KG1 (cell line): ENCODE data around the gene SOX18.
A peak's percentile ranks its signal among the peaks of the same experiment; 100 is the strongest.

ENCODE experiments used
- DNase-seq: peaks from one replicate; lab custom pipeline; 2025; lab: John Stamatoyannopoulos, UW

SOX18 gene

DNA sequence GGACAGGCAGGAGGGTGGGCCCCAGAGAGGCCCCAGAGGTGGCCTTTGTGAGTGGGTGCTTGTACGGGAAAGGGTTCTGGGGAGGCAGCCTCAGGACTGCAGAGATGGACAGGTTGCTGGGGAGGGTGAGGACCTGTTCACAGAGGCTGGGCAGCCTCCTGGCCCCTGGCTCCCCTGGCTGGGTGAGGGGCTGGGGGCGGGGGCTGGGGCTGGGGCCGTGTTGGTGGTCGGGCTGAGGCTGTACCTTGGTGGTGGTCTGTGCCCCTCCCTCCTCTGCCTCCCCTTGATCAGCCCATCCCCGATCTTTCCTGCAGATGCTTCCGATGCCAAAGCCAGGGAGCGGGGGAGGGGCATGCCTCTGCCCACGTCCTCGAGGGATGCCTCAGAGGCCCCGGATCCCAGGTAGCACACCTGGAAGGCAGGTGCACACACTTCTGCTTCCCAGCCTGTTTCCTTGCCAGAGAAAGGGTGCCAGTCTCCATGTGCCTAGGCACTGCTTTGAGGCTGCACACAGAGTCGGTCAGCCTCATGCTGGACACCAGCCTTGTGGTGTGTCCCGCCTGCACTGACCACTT lies 18.4 kb upstream of the SOX18 start:
- no peak for DNase-seq

DNA sequence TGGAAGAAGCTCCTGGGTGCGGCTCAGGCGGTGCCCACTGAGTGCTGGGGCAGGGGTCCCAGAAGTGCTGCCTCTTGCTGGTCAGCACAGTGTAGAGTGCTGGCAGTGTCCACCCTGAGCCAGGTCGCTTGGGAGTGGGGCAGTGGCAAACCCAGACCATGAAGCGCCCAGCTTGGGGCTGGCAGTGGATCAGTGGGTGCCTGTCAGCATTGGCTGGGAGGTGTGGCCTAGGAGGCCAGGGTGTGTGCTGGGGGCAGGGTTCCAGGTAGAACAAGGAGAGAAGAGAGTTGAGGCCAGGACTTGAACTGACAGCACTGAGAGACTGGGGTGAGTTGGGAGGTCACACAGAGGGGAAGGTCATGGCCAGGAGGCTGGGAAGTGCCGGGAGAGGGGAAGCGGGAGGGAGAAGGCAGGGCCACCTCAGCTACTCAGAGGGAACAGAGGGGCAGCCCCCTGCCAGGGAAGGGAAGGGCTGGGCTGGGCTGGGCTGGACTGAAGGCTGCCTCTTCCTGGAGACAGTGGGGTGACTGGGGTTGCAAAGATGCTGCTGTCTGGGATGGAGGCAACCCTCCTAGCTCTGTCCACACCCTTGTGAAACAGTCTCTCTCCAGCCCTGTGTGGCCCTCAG lies 17.7 kb upstream of the SOX18 start:
- no peak for DNase-seq

DNA sequence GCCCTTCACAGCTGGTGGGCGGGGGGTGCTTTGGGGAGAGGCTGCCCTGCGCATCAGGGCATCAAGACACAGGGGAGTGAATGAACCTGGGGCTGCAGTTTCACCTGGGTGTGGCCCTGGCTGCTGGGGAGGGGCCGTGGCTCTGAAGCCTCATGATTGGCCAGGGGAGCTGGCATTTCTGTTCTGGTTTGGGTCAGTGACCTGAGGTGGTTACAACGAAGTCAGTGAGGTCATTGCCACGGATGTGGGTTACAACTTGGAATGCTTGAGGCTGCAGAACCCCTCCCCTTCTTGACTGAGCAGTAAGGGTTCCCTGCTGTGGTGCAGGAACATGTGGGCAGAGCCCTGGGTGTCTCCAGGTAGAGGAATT lies 16.5 kb upstream of the SOX18 start:
- DNase-seq = no peak

DNA sequence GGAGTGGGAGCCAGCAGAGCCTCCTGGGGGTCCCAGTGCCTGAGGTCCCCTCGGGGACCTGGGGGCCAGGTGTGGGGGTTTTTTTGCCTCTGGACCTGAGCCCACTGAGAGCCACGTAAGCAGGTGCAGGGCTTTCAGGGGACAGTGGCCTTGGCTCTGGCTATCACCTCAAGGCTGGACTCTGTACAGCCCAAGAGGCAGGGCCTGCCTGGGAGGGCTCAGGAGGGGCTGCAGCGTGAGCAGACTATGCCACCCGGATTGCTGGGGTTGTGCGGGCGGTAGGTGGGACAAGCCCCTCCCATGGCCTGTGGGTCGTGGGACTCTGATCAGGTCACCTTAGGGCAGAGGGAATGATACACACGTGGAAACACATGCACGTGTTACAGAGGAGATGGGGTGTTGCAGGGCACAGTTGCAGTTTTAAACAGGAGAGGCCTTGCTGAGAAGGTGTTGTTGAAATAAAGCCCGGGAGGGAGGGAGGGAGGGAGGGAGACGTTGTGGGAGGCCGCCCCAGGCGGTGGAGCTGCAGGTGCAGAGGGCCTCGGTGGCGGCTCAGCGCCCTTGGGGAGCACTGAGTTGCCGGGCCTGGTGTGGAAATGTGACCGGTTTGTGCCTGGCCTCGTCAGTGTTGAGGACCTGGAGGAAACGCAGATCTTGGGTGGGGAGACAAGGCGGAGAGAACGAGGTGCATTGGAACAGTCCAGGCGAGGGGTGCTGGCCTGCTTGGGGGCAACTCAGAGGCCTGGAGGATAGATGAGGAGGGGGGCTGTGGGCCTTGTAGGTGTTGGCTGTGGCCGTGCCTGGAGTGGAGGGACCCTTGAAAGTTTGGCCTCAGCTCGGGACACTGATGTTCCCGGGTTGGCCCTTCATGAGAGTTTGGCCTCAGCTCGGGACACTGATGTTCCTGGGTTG lies 15.9 kb upstream of the SOX18 start:
- DNase-seq = no peak

DNA sequence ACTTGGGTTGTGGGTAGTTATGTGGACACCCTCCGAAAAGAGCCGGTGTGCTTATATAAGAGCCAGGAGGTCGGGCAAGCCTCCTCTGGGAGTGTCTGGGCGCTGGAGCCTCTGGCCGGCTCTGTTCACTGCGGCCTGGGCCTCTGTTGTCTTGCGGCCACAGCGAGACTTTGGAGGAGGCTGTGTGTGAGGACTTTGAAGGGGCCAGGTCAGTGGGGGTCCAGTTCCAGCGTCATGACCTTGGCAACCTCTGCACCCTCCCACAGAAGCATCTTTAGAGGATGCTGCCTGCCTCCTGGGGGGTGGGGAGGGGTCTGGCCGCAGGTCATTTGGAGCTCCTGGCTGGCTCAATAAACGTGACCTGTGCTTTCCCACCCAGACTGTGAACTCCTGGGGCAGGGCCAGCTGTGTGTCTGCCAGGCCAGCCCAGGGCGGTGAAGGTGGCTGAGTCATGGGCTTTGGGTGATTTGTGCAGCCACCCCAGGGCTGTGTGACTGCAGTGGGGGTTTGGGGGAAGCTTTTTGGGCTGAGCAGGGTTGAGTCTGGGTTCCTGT lies 14.8 kb upstream of the SOX18 start:
- no peak for DNase-seq

DNA sequence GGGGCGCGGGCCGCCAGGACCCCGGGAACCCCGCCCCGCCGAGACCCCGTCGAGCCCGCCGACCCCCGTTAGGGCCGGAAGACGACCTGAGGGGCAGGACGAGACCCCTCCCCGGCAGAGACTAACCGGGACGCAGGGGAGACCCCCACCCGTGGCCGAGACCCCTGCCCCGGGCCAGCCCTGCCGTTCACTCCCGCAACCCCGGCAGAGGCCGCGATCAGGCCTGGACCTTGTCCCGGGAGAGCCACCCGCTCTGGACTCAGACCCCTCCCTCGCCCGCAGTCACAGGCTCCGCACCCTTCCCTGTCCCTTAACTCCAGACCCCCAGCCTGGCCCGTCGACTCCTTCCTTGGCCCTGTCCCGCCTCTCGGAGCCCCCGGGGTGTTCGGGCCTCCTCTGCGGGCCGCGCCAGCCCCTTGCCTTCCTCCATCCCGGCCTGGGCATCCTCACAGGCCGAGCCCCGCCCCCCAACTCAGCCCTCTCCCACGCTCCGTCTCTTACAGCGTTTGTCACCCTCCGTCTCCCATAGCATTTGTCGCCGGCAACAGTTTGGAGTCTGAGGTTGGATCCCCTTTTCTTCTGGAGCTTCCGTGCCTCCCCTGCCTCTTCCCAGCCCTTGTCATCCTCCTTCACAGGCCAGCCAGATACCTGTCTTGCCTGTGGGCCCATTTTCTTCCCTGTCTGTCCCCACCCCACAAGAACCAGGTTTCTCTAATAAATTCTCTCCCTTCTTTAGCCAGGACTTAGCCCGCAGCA lies 14.1 kb upstream of the SOX18 start:
- no peak for DNase-seq

DNA sequence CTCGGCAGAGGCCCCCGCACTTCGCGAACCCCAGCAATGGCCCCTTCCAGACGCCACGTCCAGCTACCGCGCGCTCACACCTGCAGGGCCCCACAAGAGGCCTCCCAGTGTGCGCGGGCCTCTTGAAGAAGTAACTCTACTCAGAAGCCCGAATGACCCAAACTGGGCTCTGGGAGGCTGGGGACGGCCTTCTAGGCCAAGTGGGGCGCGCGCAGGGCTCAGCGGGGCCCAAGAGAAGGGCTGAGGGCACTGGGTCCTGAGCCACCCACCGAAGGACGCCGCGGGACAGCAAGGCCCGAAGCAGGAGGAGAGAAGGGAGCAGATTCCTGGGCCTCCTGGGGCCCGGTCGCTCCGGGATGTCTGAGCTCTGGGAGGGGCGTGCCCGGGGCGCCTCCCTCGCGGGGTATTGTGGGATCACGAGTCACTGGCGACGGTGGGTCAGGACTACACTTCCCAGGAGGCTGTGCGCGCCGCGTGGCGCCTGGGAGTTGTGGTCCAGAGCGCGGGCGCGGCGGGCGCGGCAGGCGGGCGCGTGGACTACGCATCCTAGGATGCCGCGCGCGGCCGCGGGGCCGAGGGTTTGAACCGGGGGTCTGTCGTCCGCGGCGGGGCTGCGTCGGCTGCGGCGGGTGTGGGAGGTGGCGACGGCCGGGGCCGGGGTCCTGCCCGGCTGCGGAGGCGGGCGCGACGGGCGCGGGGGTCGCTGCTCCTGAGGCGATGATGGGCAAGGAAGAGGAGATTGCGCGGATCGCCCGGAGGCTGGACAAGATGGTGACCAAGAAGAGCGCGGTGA lies 13.4 kb upstream of the SOX18 start, which contains the start of gene TCEA2:
Gene TCEA2, plus strand, starts transcription at position 603 of the 793 bp plus-strand sequence. Its CDS starts 115 bp downstream, at position 718.
- peak; percentile 84 for DNase-seq

DNA sequence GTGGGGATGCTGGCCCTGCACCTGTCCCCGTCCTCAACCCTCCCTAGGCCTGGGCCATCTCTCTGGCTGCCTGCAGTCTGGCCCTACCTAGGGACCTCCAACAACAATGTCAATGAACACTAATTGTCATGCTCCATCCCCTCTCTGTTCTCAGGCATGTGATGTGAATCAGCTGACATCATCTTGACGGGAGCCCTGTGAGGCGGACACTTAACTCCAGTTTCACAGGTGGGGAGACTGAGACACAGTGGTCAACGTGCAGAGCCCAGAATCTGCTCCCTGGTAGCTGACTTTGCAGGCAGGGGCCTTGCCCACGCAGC lies 12.8 kb upstream of the SOX18 start:
- DNase-seq = no peak

DNA sequence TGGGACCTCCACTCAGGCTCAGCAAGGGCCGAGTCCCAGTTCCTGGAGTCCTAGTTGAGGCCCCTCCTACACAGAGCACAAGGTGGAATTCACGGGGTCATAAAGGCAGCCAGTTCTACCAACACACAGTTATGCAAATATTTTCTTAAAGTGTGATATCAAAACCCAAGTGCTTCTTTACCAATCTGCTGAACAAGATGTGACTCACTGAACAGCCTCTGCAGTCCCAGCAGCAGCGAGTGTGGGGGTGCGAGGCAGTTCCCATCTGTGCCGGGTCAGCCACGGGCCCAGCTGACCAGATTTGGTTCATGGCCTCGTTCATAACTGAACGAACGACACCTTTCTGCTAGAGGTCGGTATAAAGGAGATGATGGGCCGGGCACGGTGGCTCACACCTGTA lies 9.1 kb upstream of the SOX18 start:
- no peak for DNase-seq

DNA sequence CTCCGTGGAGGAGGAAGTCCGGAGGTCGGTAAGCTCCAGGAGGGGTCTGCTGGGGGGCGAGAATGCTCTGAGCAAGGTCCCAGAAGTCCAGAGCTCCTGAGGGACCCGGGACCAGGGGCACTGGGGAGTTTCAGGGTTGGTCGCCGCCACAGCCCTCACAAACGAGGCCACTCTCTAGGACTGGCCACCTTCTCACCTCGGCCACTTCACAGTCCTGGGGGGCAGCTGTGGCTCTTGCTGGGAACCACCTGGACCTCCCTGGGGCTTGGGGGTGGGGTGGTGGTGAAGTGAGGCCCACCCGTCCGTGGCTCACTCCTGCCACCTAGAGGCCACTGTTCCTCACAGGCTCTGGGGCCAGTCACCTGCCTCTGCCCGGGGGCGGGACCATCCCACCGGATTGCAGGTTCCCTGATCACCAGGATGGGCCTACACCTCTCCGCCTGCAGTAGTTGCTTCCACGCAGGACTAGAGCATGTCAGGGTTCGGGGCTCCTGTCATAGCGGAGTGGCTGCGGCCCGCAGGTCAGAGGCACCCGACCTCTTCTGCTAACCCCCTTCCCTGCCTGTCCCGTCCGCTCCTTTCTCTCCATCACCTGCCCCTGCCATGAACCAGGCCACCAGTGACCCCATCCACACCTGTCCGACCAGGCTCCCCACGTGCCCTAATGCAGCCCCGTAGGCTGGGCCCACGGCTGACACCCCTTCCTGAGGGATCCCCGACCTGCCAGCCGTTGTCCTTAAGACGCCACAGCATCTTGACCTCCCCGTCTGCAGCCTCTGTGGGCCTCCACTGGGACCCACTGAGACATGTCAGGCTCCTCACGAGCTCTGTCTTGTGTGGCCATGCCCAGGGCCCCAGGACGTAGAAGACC lies 8.4 kb upstream of the SOX18 start:
- DNase-seq = no peak

DNA sequence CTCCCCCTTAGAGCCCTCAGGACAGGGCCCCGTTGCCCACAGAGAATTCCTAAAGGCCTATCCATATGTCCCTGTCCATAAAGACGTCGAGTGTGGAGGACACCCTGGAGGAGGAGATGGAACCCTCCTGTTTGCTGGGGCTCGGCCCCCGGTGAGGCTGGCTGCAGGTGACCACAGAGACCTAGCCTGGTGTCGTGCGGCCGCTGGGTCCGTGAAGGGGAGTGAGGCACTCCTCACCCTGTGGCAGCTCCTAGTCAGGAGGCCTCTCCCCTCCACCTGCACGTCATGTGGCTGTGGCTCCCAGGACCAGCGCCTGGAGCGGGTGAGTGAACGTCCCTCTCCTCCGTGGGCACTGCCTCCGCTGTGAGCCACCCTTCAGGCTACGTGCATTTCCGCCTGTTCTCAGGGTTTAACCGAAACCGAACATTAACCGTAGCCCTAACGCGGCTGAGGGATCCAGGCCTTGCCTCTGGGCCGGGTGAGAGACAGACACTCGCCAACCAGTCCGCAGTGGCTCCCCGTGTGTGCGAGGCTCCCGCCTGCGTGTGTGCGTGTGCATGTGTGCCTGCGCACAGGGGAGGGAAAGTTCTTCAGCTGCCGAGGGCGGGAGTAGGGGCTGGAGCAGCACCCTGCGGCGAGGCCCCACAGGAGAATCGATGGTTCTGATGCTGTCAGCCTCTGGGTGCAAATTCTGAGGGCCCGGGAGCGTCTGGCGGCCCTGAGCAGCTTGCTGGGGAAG lies 7.6 kb upstream of the SOX18 start:
- DNase-seq = no peak

DNA sequence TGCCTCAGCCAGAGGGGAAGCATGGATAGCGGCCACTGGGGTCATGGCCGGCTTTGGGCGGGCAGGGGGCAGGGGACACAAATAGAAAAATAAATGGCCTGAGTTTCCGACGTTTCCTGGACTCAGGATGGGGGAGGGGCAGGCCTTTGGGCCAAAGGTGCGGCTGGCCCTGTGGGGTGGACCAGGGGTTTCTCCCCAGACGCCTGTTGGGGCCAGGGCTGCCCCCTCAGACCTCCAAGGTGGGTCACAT lies 7.1 kb upstream of the SOX18 start:
- no peak for DNase-seq

DNA sequence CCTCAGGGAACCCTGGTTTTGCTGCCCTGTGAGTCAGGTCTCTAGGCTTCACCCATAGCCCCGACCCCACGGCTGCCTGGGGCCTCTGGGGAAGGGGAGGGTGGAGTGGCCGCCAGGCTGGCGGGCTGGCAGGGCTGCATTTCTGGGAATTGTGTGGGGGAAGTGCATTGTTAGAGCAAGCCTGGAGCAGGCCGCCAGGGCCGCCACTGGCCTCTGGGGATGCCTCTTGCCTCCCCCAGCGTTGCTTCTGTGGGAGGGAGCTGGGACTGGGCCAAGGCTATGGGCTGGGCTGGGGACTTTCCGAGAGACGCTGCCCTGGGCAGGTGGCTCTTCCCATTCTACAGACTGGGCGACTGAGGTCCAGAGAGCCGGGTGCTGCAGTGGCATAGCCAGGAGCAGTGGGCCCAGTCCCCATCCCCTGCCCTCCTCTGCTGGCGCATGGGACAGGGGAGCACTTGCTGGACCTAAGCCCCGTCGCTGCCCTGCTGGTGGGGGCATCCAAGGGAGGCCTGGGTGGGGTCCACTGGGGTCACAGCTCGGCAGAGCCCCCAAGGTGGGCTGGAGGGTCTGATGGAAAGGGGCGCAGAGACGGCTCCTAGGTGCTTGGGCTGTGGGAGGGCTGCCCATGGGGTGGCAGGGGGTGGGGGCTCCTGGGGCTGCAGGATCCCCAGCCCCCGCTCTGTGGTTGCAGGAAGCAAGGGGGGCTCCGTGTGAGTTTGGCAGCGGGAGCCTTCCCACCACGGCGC lies 6.6 kb upstream of the SOX18 start:
- no peak for DNase-seq

DNA sequence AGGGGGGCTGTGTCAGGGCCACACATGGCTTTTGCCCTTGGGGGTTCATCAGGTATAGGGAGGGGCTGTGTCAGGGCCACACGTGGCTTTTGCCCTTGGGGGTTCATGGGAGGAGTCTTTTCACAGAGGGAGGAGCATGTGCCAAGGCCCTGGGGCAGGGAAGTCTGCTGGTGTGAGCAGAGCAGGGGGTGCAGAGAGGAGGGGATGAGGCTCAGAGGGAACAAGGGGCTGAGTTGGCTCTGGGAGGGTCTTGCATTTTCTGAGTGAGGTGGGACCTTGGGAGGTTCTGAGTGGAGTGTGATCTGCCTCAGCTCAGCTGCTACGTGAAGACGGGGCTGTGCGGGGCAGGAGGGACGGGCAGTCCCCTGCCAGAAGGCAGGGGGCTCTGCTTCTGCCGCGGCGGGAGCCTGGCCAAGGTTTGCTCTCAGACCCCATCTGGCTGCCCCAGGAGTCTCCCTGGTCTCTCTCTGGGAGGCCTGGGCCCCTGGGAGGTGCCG lies 6.0 kb upstream of the SOX18 start:
- no peak for DNase-seq

DNA sequence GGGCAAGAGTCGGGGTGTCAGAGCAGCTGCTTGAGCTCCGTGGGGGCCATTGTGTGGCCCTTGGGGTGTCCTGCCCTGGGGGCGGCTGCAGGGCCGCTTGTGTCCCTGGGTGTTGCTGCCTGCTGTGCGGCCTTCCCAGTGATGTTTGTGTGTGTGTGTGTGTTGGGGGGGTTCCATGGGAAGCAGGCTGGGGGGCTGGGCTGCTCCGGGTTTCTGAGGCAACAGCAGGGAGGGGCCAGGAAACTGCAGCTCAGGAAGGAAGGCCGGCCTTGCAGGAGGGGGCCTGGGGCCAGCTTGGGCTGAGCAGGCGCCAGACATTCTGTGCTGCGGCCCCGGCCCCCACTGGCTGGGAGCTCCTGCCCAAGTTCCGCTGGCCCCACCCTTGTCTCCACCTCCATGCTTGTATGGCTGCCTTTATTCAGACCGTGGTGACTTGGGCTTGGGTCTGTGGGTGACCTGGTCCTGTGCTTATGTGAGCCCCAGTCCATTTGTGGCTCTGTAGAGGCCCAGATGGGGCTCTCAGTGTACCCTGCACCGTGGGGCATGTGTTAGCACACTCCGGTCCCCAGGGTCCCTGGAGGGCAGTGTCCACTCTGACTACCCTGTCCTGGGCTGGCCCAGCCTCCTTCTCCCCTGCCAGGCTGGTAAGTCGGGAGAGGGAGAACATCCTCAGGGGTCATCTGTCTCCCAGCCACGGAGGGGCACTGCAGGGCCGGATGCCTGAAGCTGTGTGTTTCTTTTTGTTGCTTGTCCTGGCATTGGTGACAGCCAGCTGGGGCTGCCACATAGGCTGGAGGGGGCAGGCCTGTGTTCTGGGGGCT lies 4.6 kb upstream of the SOX18 start:
- no peak for DNase-seq

DNA sequence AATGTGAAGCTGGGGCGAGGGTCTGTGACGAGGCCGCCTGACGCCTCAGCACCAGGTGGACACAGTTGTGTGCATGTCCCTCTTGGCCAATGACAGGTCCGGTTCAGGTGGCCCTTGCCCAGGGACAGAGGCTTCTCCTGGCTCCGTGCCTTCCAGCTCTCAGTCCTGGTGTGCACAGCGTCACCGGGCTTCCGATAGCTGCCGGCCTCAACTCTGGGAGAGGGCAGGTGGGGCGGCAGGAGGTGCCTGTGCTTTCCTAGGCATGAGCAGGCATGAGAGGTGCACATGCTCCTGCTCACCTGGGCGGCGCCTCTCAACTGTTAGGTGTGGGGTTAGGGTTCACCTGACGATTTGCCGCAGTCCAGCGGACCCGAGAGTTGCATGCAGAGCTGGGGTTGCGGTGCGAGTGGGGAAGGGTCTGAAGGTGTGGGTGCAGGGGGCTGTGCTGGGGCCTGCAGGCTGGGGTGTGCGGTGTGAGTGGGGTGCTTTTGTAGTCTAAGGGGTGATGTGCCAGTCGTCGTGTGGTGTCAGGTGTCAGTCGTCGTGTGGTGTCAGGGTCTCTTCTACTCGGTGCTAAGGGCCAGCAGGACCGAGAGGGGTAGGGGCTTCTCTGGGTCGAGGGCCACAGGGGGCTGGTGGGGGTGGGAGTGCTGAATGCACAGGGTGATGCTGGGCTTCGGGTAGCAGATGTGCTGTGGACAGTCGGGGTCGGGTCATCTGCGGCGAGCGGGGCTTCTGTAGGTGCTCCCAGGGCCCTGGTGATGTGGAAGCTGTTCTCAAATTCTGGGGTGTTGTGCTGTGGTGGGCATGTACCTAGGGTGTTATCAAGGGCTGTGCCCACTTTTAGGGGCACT lies 3.8 kb upstream of the SOX18 start:
- no peak for DNase-seq

DNA sequence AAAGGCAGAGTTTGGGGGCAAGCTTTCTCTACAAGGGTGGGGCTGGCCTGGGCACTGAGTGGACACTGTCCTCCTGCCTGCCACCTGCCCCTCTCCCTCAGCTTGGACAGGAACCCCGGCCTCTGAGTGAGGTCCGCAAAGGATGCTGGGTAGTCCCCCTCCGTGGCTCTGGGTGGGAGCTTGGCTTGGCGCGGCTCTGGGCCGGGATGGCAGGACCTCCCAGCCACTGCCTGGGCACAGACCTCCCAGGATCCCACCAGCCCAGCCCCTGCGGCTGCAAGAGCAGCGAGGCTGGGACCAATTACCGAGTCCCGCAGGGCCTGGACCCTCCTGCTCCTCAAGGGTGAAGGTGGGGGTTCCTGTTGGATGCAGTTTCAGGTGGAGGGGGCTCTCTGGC lies 2.9 kb upstream of the SOX18 start:
- no peak for DNase-seq
